ENCODE data around the gene MCTP2.

Gene MCTP2

GRCh38 chr15:94263341-94264273, 32.2 kb downstream of the MCTP2 start:
- no peak for DNase-seq

- DNase-seq = no peak
These were observed 33.6 kb downstream of the MCTP2 start for GRCh38 chr15:94265009-94265408.

- DNase-seq = no peak
These were observed 34.6 kb downstream of the MCTP2 start for GRCh38 chr15:94265982-94266381.

GRCh38 chr15:94266789-94267188, 35.4 kb downstream of the MCTP2 start:
- no peak for DNase-seq

- no peak for DNase-seq
These were observed 38.6 kb downstream of the MCTP2 start for GRCh38 chr15:94269954-94270353.

GRCh38 chr15:94270570-94270969, 39.2 kb downstream of the MCTP2 start:
- DNase-seq = no peak

GRCh38 chr15:94272251-94272898, 41.0 kb downstream of the MCTP2 start:
- DNase-seq = no peak

- DNase-seq = no peak
These were observed 42.5 kb downstream of the MCTP2 start for GRCh38 chr15:94273826-94274225.

GRCh38 chr15:94274745-94275144, 43.4 kb downstream of the MCTP2 start:
- no peak for DNase-seq

GRCh38 chr15:94277485-94277884, 46.1 kb downstream of the MCTP2 start:
- DNase-seq = no peak

- DNase-seq = no peak
These were observed 48.4 kb downstream of the MCTP2 start for GRCh38 chr15:94279736-94280135.

GRCh38 chr15:94280301-94280700, 48.9 kb downstream of the MCTP2 start:
- DNase-seq = no peak

GRCh38 chr15:94282269-94283250, 51.2 kb downstream of the MCTP2 start:
- DNase-seq = no peak

- DNase-seq = no peak
These were observed 55.2 kb downstream of the MCTP2 start for GRCh38 chr15:94286583-94286982.

- DNase-seq = no peak
These were observed 56.5 kb downstream of the MCTP2 start for GRCh38 chr15:94287794-94288246.

- DNase-seq = no peak
These were observed 59.4 kb downstream of the MCTP2 start for GRCh38 chr15:94290730-94291129.

- no peak for DNase-seq
These were observed 62.3 kb downstream of the MCTP2 start for GRCh38 chr15:94293411-94294402.

- no peak for DNase-seq
These were observed 63.2 kb downstream of the MCTP2 start for GRCh38 chr15:94294556-94294955.

GRCh38 chr15:94295275-94295674, 63.9 kb downstream of the MCTP2 start:
- DNase-seq = no peak

GRCh38 chr15:94296717-94297116, 65.4 kb downstream of the MCTP2 start:
- no peak for DNase-seq

- no peak for DNase-seq
These were observed 66.2 kb downstream of the MCTP2 start for GRCh38 chr15:94297558-94297957.

All from right kidney (tissue), 1 donor.